K562 (cell line): ENCODE measurements around the gene RAB24. TPM values are rescaled to one million over a fixed set of nuclear protein-coding genes. Genes with fewer than 3 reads are reported as not detected.
A peak's percentile ranks its signal among the peaks of the same experiment; 100 is the strongest.

ENCODE experiments used
- ARNT ChIP-seq, 2 experiments: fragments of 450-650 bp; IDR thresholded peaks; 2 replicates each; pipeline ENCODE4 v1.6.1; 2016; ENCODE audit warnings: mild to moderate bottlenecking in 1 of 2
- FUS ChIP-seq: fragments of 200-400 bp; formaldehyde crosslinking; optimal IDR thresholded peaks from 2 replicates; pipeline ENCODE3; 2017; ENCODE audit warnings: low read depth, low read length
- KDM1A ChIP-seq, 2 experiments: fragments of 450-650 bp; IDR thresholded peaks; 2 replicates each; pipeline ENCODE4 v1.6.1; 2016; ENCODE audit warnings: mild to moderate bottlenecking in 2 of 2
- KDM2B ChIP-seq: fragments of 250-450 bp; sonication (Bioruptor Pico); IDR thresholded peaks from 2 replicates; pipeline ENCODE4 v1.8.0; 2021; ENCODE audit warnings: mild to moderate bottlenecking, moderate library complexity
- LEF1 ChIP-seq: fragments of 450-650 bp; IDR thresholded peaks from 2 replicates; pipeline ENCODE4 v1.6.1; 2016; ENCODE audit warnings: mild to moderate bottlenecking
- MNT ChIP-seq, 2 experiments: fragments of 450-650 bp; conservative IDR thresholded peaks; 2 replicates each; pipeline ENCODE4 v1.6.1; 2017; ENCODE audit warnings: mild to moderate bottlenecking in 2 of 2, moderate library complexity in 2 of 2
- MTA3 ChIP-seq: fragments of 450-650 bp; formaldehyde crosslinking; IDR thresholded peaks from 2 replicates; pipeline ENCODE4 v1.6.1; 2017; ENCODE audit warnings: mild to moderate bottlenecking, borderline replicate concordance
- POLR2A ChIP-seq: fragments of 450-650 bp; conservative IDR thresholded peaks from 2 replicates; pipeline ENCODE4 v1.6.1; 2016
- POLR3A ChIP-seq: IDR thresholded peaks from 2 replicates; pipeline ENCODE4 v1.6.1; 2011; ENCODE audit warnings: borderline replicate concordance, mild to moderate bottlenecking, moderate library complexity; ENCODE audit not compliant: insufficient read length, insufficient read depth; ENCODE audit errors: extremely low read depth
- RB1 ChIP-seq: fragments of 450-650 bp; IDR thresholded peaks from 2 replicates; pipeline ENCODE4 v1.6.1; 2017; ENCODE audit warnings: low read depth, mild to moderate bottlenecking
- SMARCE1 ChIP-seq: fragments of 450-650 bp; IDR thresholded peaks from 2 replicates; pipeline ENCODE4 v1.7.1; 2016; ENCODE audit warnings: mild to moderate bottlenecking
- SRSF3 ChIP-seq: fragments of 200-400 bp; formaldehyde crosslinking; IDR thresholded peaks from 2 replicates; pipeline ENCODE4 v1.6.1; 2016; ENCODE audit warnings: mild to moderate bottlenecking, low read length, moderate library complexity; ENCODE audit not compliant: insufficient read depth
- STAT6 ChIP-seq: sonication (generic); formaldehyde crosslinking; IDR thresholded peaks from 2 replicates; pipeline ENCODE4 v1.8.1; 2023; ENCODE audit warnings: mild to moderate bottlenecking, missing genetic modification reagents
- SUPT5H ChIP-seq: fragments of 450-650 bp; IDR thresholded peaks from 2 replicates; pipeline ENCODE4 v1.6.1; 2016
- TAF15 ChIP-seq: fragments of 200-400 bp; formaldehyde crosslinking; IDR thresholded peaks from 2 replicates; pipeline ENCODE4 v1.6.1; 2017; ENCODE audit warnings: mild to moderate bottlenecking, low read depth, low read length, moderate library complexity
- TARDBP ChIP-seq: fragments of 450-650 bp; IDR thresholded peaks from 2 replicates; pipeline ENCODE4 v1.6.1; 2016
- TBP ChIP-seq: optimal IDR thresholded peaks from 2 replicates; pipeline ENCODE3; 2011; ENCODE audit warnings: low read depth, low read length, improper control_type of control experiment
- TFAM ChIP-seq: fragments of 250-450 bp; sonication (Bioruptor Pico); conservative IDR thresholded peaks from 2 replicates; pipeline ENCODE4 v1.5.0; 2021; ENCODE audit warnings: mild to moderate bottlenecking, moderate library complexity
- ZNF655 ChIP-seq: fragments of 250-450 bp; sonication (Bioruptor Pico); IDR thresholded peaks from 2 replicates; pipeline ENCODE4 v1.5.0; 2021
- ZNF707 ChIP-seq: fragments of 250-450 bp; sonication (Bioruptor Pico); conservative IDR thresholded peaks from 2 replicates; pipeline ENCODE4 v1.8.0; 2022; ENCODE audit warnings: inconsistent platforms, mild to moderate bottlenecking, moderate library complexity
- ZNF778 ChIP-seq: fragments of 450-650 bp; formaldehyde crosslinking; IDR thresholded peaks from 2 replicates; pipeline ENCODE4 v1.4.0; 2020; ENCODE audit warnings: mild to moderate bottlenecking, moderate library complexity
- polyA plus RNA-seq, 8 experiments: library from polyadenylated mRNA; depleted of rRNA in 4 of 8; stranded (reverse) in 5 of 8; unstranded in 3 of 8; fragments of >200 nt; fragmentation: Nextera tagmentation in 2 of 8; fragmentation: Illumina TruSeq in 1 of 8; extraction: Ambion mirVana in 2 of 8; extraction: Trizol in 1 of 8; gene quantifications; 2 replicates each; pipeline versions ENCODE4 v1.2.1 to v1.2.3, GENCODE V29; 2011 to 2014; ENCODE audit warnings: inconsistent platforms in 1 of 8, missing spikeins in 1 of 8
- total RNA-seq, 7 experiments: library from RNA; depleted of rRNA in 6 of 7; stranded (reverse); fragments of >200 nt in 6 of 7; fragmentation: Illumina TruSeq in 2 of 7; extraction: Trizol in 2 of 7; gene quantifications; 2 replicates each; pipeline versions ENCODE4 v1.2.1 to v1.2.3, GENCODE V29; 2011 to 2021; ENCODE audit warnings: low replicate concordance in 1 of 7
- TF ChIP-seq, protein P1 (sequence below): fragments of 450-650 bp; IDR thresholded peaks from one replicate; pipeline ENCODE4 v1.6.1; 2018; ENCODE audit warnings: mild to moderate bottlenecking, moderate library complexity; ENCODE audit not compliant: partially characterized antibody

Gene RAB24
- total and polyA plus RNA-seq, 9 of the 15 experiments (the other 6 are each of a cell fraction or from before 2014, with no cell fraction given): 13.9 to 107 (median 34.8) TPM

DNA sequence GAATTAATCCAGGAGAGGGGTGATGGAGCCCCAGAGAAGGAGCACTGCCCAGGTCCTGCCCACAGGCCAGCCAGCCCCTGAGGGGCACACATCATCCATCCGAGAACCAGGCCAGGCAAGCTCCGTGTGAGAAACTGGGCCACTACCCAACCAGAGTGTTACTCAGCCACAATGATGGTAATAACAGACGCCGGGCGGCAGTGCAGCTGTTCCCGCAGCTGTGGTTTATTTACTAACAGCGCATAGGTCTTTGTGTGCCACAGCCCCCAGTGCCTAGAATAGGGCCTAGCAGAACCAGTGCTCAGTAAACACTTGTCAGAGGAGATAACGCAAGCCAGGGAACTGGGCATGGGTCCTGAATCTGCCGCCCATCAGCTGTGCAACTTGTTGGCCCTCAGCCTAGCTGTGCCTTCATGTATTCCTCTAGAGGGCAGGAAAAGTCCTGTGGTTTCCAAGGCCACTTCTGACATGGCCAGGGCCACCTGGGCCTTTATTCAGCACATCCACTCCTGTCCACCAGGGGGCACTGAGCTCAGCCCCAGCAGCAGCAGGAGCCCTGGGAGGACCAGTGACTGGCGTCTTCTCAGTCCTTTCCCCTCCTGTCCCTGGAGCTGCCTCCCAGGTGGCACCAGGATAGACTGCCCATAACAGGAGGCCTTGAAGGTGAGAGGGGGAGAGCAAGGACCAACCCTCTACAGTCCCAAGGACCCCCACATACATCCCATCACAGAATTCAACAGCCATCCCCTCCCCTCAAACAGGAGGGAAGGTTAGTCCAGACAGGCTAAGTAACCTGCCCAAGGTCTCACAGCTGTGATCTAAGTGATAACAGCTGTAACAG, 6.1 kb upstream of the RAB24 start (continued):
- TF ChIP-seq RB1 (peak; percentile 68), MTA3 (0 out of 2 replicates have a peak, but pooled peaks have one; percentile 50), ZNF778 (no peak), STAT6 (CRISPR knock-in tag) (no peak), ZNF707 (no peak), LEF1 (no peak), SMARCE1 (no peak), ARNT (IDR thresholded peaks at IDR 0.05) (no peak), TAF15 (no peak), MNT (conservative IDR thresholded peaks at IDR 0.05) (peak in 1 of 2 experiments; percentile 38; a peak in 1 of 4 replicates), SUPT5H (no peak), TBP (peak; percentile 20), KDM2B (CRISPR knock-in tag) (no peak), TARDBP (0 out of 2 replicates have a peak, but pooled peaks have one; percentile 15), SRSF3 (no peak), ZNF655 (CRISPR knock-in tag) (no peak), KDM1A (IDR thresholded peaks at IDR 0.05) (no peak), POLR2A (no peak), FUS (no peak), TFAM (CRISPR knock-in tag) (no peak), POLR3A (no peak)
- TF ChIP-seq, protein P1, sequence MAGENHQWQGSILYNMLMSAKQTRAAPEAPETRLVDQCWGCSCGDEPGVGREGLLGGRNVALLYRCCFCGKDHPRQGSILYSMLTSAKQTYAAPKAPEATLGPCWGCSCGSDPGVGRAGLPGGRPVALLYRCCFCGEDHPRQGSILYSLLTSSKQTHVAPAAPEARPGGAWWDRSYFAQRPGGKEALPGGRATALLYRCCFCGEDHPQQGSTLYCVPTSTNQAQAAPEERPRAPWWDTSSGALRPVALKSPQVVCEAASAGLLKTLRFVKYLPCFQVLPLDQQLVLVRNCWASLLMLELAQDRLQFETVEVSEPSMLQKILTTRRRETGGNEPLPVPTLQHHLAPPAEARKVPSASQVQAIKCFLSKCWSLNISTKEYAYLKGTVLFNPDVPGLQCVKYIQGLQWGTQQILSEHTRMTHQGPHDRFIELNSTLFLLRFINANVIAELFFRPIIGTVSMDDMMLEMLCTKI: no peak
